ENCODE data around the gene TUNAR. TPM values are rescaled to one million over a fixed set of nuclear protein-coding genes. Genes with fewer than 3 reads are reported as not detected.

TUNAR gene
- total and polyA plus RNA-seq, 2 of the 4 experiments (the other 2 are of a cell fraction), result not detected

DNA sequence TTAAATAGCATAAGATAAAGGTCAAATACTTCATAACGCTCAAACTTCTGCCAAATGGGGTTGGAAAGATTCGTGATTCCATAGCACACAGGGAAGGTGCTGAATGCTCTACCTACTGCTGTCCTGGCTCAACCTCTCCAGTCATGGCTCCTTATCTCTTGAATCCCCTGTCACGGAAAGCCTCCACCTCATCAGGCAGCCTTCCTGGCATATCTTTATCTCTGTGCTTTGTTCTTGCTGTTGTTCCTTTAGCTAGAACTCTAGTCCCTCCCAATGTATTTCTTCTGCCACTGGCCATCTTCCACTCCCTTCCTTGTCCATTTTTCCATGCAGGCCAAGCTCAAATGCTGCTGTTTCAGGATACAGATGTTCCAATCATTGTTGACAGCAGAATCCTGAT lies 26.9 kb upstream of the TUNAR start:
- Histone ChIP-seq H3K9me1 (ENCODE audit: insufficient read depth, low read length) (no peaks in the 10 kb centered on the region), H3K9me3 (ENCODE audit: control insufficient read depth, insufficient read depth, low read length) (no peaks in the 10 kb centered on the region), H3K9ac (ENCODE audit: low read depth, low read length) (no peak overlapping the region), H3K79me1 (ENCODE audit: low read depth in 1 of 2, low read length in 2 of 2) (no peaks in the 10 kb centered on the region), H2BK120ac (ENCODE audit: low read depth, low read length) (no peak overlapping the region), H3K56ac (ENCODE audit: extremely low read depth, insufficient read depth, low read length) (no peak overlapping the region), H2AK9ac (replicated peaks; ENCODE audit: low read depth, low read length, poor library complexity) (no peak overlapping the region), H3K27me3 (ENCODE audit: control insufficient read depth, insufficient read depth, low read length) (no peaks in the 10 kb centered on the region), H3K4me3 (ENCODE audit: insufficient read depth, low read depth, low read length) (no peak overlapping the region), H3K27ac (ENCODE audit: insufficient read depth, low read length) (no peak overlapping the region), H3K4ac (ENCODE audit: low read depth, low read length) (no peak overlapping the region), H2BK5ac (ENCODE audit: low read depth, low read length, poor library complexity, severe bottlenecking) (no peak overlapping the region), H2BK20ac (ENCODE audit: low read depth, low read length) (no peak overlapping the region), H3K14ac (replicated peaks; ENCODE audit: low read depth, low read length) (no peak overlapping the region), H2BK15ac (ENCODE audit: low read depth, low read length) (no peak overlapping the region), H2AFZ (replicated peaks; ENCODE audit: low read length, poor library complexity) (no peak overlapping the region), H3K4me2 (ENCODE audit: low read depth, low read length) (no peak overlapping the region), H4K5ac (ENCODE audit: low read depth, low read length) (no peak overlapping the region), H4K91ac (ENCODE audit: insufficient read depth, low read depth, low read length) (no peak overlapping the region), H4K8ac (ENCODE audit: low read depth in 2 of 2, low read length in 2 of 2) (no peak overlapping the region), H3K36me3 (ENCODE audit: control insufficient read depth, insufficient read depth, low read length) (no peaks in the 10 kb centered on the region), H4K20me1 (ENCODE audit: insufficient read depth, low read length) (no peaks in the 10 kb centered on the region), H3K4me1 (ENCODE audit: control insufficient read depth, insufficient read depth, low read length) (no peaks in the 10 kb centered on the region), H3K23ac (ENCODE audit: low read depth, low read length) (no peak overlapping the region), H2AK5ac (ENCODE audit: low read depth, low read length) (no peak overlapping the region), H3K18ac (ENCODE audit: low read depth, low read length) (no peak overlapping the region)
- BruUV-seq (replicated peaks), result no TSS peak
- TF ChIP-seq RFX5 (IDR thresholded peaks at IDR 0.05; ENCODE audit: low read depth, low read length), result no peak
- TF ChIP-seq POLR2A (IDR thresholded peaks at IDR 0.05; ENCODE audit: low read depth, low read length), result no peak
- TF ChIP-seq RAD21 (IDR thresholded peaks at IDR 0.05; ENCODE audit: low read length), result no peak
- TF ChIP-seq NFE2L2 (IDR thresholded peaks at IDR 0.05; ENCODE audit: low read depth, low read length), result no peak
- TF ChIP-seq MAZ (IDR thresholded peaks at IDR 0.05; ENCODE audit: borderline replicate concordance, low read depth, low read length), result no peak
- no peak for TF ChIP-seq MXI1 (IDR thresholded peaks at IDR 0.05; ENCODE audit: borderline replicate concordance, low read depth, low read length)
- no peak for TF ChIP-seq CEBPB (IDR thresholded peaks at IDR 0.05; ENCODE audit: low read depth, low read length)
- TF ChIP-seq RCOR1 (IDR thresholded peaks at IDR 0.05; ENCODE audit: insufficient replicate concordance, low read length), result no peak
- TF ChIP-seq, protein P1, sequence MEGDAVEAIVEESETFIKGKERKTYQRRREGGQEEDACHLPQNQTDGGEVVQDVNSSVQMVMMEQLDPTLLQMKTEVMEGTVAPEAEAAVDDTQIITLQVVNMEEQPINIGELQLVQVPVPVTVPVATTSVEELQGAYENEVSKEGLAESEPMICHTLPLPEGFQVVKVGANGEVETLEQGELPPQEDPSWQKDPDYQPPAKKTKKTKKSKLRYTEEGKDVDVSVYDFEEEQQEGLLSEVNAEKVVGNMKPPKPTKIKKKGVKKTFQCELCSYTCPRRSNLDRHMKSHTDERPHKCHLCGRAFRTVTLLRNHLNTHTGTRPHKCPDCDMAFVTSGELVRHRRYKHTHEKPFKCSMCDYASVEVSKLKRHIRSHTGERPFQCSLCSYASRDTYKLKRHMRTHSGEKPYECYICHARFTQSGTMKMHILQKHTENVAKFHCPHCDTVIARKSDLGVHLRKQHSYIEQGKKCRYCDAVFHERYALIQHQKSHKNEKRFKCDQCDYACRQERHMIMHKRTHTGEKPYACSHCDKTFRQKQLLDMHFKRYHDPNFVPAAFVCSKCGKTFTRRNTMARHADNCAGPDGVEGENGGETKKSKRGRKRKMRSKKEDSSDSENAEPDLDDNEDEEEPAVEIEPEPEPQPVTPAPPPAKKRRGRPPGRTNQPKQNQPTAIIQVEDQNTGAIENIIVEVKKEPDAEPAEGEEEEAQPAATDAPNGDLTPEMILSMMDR (conservative IDR thresholded peaks at IDR 0.05; ENCODE audit: low read depth, low read length), result no peak
- no peak for TF ChIP-seq SMC3 (IDR thresholded peaks at IDR 0.05; ENCODE audit: low read depth, low read length)
- TF ChIP-seq, protein P2, sequence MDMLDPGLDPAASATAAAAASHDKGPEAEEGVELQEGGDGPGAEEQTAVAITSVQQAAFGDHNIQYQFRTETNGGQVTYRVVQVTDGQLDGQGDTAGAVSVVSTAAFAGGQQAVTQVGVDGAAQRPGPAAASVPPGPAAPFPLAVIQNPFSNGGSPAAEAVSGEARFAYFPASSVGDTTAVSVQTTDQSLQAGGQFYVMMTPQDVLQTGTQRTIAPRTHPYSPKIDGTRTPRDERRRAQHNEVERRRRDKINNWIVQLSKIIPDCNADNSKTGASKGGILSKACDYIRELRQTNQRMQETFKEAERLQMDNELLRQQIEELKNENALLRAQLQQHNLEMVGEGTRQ (IDR thresholded peaks at IDR 0.05; ENCODE audit: low read depth, low read length), result no peak
- TF ChIP-seq, protein P3, sequence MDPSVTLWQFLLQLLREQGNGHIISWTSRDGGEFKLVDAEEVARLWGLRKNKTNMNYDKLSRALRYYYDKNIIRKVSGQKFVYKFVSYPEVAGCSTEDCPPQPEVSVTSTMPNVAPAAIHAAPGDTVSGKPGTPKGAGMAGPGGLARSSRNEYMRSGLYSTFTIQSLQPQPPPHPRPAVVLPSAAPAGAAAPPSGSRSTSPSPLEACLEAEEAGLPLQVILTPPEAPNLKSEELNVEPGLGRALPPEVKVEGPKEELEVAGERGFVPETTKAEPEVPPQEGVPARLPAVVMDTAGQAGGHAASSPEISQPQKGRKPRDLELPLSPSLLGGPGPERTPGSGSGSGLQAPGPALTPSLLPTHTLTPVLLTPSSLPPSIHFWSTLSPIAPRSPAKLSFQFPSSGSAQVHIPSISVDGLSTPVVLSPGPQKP (IDR thresholded peaks at IDR 0.05; ENCODE audit: borderline replicate concordance, low read depth, low read length), result no peak
- no peak for TF ChIP-seq MAFK (IDR thresholded peaks at IDR 0.05; ENCODE audit: low read depth, low read length)
- no peak for TF ChIP-seq FOS (IDR thresholded peaks at IDR 0.05; ENCODE audit: low read depth, low read length)
- in situ Hi-C loops (cut with MboI; ENCODE audit: low sequenced_read_pairs) (no loop called here), intact Hi-C loops (cut with micrococcal nuclease) (no loop called here), dilution Hi-C loops (cut with HindIII; ENCODE audit: low sequenced_read_pairs, unreplicated experiment) (no loop called here)
- ATAC-seq (ENCODE audit: low read depth) (no peak), DNase-seq (no peak)
- ChIA-PET POLR2A (ENCODE audit: unreplicated experiment) (no interaction called here), CTCF (no interaction called here)
- WGBS, 2 experiments (ENCODE audit: extremely low coverage in 2 of 2, insufficient read length in 1 of 2), result 20% methylated on average over 1 of the region's 3 CpGs; no CpG with 5 or more reads in 1 of the 2 experiments
